ENCODE results near the gene NCOA3.

The NCOA3 gene

DNA sequence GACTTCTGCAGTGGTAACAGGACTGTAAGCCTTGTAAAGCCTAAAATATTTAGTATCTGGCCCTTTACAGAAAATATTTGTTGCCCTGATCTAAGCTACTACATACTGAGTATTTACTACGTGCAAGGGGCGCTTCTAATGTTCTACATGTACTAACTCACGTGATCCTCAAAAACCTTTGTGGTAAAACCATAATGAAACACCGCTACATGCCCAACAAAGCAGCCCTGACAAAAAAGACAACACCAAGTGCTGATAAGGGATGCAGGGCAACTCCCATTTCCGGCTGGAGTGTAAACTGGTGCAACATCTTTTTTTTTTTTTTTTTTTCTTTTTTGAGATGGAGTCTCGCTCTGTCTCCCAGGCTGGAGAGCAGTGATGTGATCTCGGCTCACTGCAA is 198.6 kb downstream of the NCOA3 start:
- Histone ChIP-seq H3K4me1 (ENCODE audit: control insufficient read depth in 2 of 2, insufficient read depth in 2 of 2, low read length in 2 of 2) (no peaks in the 10 kb centered on the region), H3K9ac (ENCODE audit: low read depth in 1 of 2, low read length in 2 of 2) (no peak overlapping the region), H3K27ac (ENCODE audit: low read depth in 2 of 2, low read length in 2 of 2) (no peak overlapping the region), H3K27me3 (ENCODE audit: control insufficient read depth in 2 of 2, insufficient read depth in 2 of 2, low read length in 2 of 2) (no peaks in the 10 kb centered on the region), H3K4me3 (ENCODE audit: low read length in 2 of 2) (no peak overlapping the region), H3K9me3 (ENCODE audit: control insufficient read depth in 2 of 2, low read length in 2 of 2) (no peaks in the 10 kb centered on the region), H3K36me3 (ENCODE audit: control insufficient read depth in 2 of 2, insufficient read depth in 2 of 2, low read length in 2 of 2) (peaks cover 0 to 5% of the 10 kb centered on the region in 2 donors)

DNA sequence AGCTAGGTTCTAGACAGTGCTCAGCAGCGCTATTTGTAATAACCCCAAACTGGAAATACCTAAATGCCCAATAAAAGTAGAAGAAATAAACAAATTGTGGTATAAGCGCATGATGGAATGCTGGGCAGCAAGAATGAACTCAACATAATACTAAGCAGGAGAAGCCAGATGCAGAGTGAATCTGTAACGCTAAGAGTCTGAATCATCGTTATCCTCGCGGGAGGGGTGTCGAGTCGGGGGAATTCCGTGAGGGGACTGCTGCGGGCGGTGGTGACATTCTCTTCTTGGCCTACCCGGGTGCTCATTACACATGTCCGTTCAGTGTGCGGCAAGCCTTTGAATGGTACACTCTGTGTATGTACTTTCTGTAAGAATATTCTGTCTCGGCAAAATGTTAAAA is 199.9 kb downstream of the NCOA3 start:
- Histone ChIP-seq H3K9ac (ENCODE audit: low read depth in 1 of 2, low read length in 2 of 2) (no peak overlapping the region), H3K4me3 (ENCODE audit: low read length in 2 of 2) (no peak overlapping the region), H3K27ac (ENCODE audit: low read depth in 2 of 2, low read length in 2 of 2) (no peak overlapping the region), H3K4me1 (ENCODE audit: control insufficient read depth in 2 of 2, insufficient read depth in 2 of 2, low read length in 2 of 2) (no peaks in the 10 kb centered on the region), H3K9me3 (ENCODE audit: control insufficient read depth in 2 of 2, low read length in 2 of 2) (no peaks in the 10 kb centered on the region), H3K27me3 (ENCODE audit: control insufficient read depth in 2 of 2, insufficient read depth in 2 of 2, low read length in 2 of 2) (no peaks in the 10 kb centered on the region), H3K36me3 (ENCODE audit: control insufficient read depth in 2 of 2, insufficient read depth in 2 of 2, low read length in 2 of 2) (peaks cover 0 to 5% of the 10 kb centered on the region in 2 donors)

DNA sequence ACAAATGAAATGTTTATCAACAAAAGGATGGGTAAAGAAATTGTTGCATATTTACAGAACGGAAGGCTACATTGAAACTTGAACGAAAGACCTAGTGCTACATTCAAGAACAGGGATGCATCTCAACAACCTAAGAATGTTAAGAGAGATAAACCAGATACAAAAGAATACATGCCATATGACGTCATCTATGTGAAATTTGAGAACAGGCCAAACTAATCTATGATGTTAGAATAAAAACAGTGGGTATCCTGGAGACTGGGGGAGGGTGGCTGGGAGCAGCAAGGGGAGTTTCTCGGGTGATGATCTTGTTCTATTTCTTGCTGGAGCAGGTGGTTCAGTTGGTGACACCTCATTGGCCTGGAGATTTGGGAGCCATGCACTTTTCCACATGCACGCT is 202.1 kb downstream of the NCOA3 start:
- Histone ChIP-seq H3K9me3 (ENCODE audit: control insufficient read depth in 2 of 2, low read length in 2 of 2) (no peaks in the 10 kb centered on the region), H3K9ac (ENCODE audit: low read depth in 1 of 2, low read length in 2 of 2) (no peak overlapping the region), H3K4me1 (ENCODE audit: control insufficient read depth in 2 of 2, insufficient read depth in 2 of 2, low read length in 2 of 2) (no peaks in the 10 kb centered on the region), H3K36me3 (ENCODE audit: control insufficient read depth in 2 of 2, insufficient read depth in 2 of 2, low read length in 2 of 2) (peaks cover 0 to 3% of the 10 kb centered on the region in 2 donors), H3K4me3 (ENCODE audit: low read length in 2 of 2) (no peak overlapping the region), H3K27me3 (ENCODE audit: control insufficient read depth in 2 of 2, insufficient read depth in 2 of 2, low read length in 2 of 2) (no peaks in the 10 kb centered on the region), H3K27ac (ENCODE audit: low read depth in 2 of 2, low read length in 2 of 2) (no peak overlapping the region)

DNA sequence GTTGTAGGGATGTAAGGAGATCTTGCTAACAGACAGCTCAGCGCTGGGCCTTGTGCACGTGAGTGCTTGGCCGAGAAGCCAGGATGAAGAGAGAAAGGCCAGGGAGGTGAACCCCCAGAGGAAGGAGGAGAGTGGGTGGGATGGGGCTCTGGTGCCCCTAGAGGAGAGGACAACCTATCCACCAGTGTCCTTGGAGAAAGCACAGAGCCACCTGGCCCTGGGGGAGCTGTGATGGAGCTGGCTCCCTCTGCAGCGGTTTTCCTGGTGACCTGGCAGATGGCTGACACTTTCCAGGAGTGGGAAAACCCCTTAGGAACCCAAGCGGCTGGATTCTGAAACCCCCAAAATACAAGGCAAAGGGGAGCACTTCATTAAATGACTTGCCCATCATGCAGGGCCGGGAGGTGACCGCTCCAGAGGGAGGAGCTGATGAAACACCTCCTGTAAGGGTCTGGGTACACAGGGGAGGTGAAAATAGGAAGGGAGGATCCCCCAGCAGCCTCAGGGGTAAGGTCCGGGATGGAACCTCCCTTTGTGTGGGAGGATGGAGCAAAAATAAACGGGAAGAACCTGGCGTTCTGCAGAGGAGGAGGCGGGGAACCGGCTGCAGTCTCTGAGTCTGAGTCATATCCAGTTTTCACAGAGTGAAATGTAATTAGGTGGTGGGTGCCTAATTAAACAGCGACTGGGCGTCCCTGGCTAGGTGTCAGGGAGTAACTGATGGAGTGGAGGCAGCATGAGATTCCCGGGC is 203.2 kb downstream of the NCOA3 start:
- Histone ChIP-seq H3K9ac (ENCODE audit: low read depth in 1 of 2, low read length in 2 of 2) (no peak overlapping the region), H3K4me3 (ENCODE audit: low read length in 2 of 2) (no peak overlapping the region), H3K27ac (ENCODE audit: low read depth in 2 of 2, low read length in 2 of 2) (no peak overlapping the region), H3K36me3 (ENCODE audit: control insufficient read depth in 2 of 2, insufficient read depth in 2 of 2, low read length in 2 of 2) (peaks cover 0 to 3% of the 10 kb centered on the region in 2 donors), H3K27me3 (ENCODE audit: control insufficient read depth in 2 of 2, insufficient read depth in 2 of 2, low read length in 2 of 2) (no peaks in the 10 kb centered on the region), H3K9me3 (ENCODE audit: control insufficient read depth in 2 of 2, low read length in 2 of 2) (no peaks in the 10 kb centered on the region), H3K4me1 (ENCODE audit: control insufficient read depth in 2 of 2, insufficient read depth in 2 of 2, low read length in 2 of 2) (no peaks in the 10 kb centered on the region)

- Histone ChIP-seq H3K36me3 (ENCODE audit: control insufficient read depth in 2 of 2, insufficient read depth in 2 of 2, low read length in 2 of 2) (peaks cover 0 to 3% of the 10 kb centered on the region in 2 donors), H3K27me3 (ENCODE audit: control insufficient read depth in 2 of 2, insufficient read depth in 2 of 2, low read length in 2 of 2) (no peaks in the 10 kb centered on the region), H3K4me1 (ENCODE audit: control insufficient read depth in 2 of 2, insufficient read depth in 2 of 2, low read length in 2 of 2) (no peaks in the 10 kb centered on the region), H3K9ac (ENCODE audit: low read depth in 1 of 2, low read length in 2 of 2) (no peak overlapping the region), H3K4me3 (ENCODE audit: low read length in 2 of 2) (no peak overlapping the region), H3K27ac (ENCODE audit: low read depth in 2 of 2, low read length in 2 of 2) (no peak overlapping the region), H3K9me3 (ENCODE audit: control insufficient read depth in 2 of 2, low read length in 2 of 2) (no peaks in the 10 kb centered on the region)
Measured at GRCh38 chr20:47705497-47705856, 203.8 kb downstream of the NCOA3 start.

DNA sequence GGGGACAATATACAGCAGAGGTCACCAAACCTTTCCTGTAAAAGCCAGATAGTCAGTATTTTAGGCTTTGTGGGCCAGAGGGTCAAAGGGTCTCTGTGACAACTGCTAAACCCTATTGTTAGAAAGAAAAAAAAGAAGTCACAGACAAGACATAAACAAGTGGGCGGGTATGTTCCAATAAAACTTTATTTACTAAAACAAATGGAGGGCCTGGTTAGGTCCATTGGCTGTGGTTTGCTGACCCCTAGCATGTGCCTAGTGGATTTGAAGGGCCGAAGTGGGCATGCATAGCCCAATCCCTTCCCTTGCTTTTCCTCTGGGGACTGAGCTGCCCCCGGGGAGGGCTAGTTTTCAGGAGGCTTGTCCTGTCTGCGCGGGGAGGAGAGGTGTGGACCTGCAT is 204.7 kb downstream of the NCOA3 start:
- Histone ChIP-seq H3K27ac (ENCODE audit: low read depth in 2 of 2, low read length in 2 of 2) (no peak overlapping the region), H3K36me3 (ENCODE audit: control insufficient read depth in 2 of 2, insufficient read depth in 2 of 2, low read length in 2 of 2) (peaks cover 0 to 3% of the 10 kb centered on the region in 2 donors), H3K4me3 (ENCODE audit: low read length in 2 of 2) (no peak overlapping the region)

More for the DNA sequence above, 204.7 kb downstream of the NCOA3 start:
- no peaks in the 10 kb centered on the region for H3K27me3 ChIP-seq (ENCODE audit: control insufficient read depth in 2 of 2, insufficient read depth in 2 of 2, low read length in 2 of 2)
- no peaks in the 10 kb centered on the region for H3K4me1 ChIP-seq (ENCODE audit: control insufficient read depth in 2 of 2, insufficient read depth in 2 of 2, low read length in 2 of 2)
- no peaks in the 10 kb centered on the region for H3K9me3 ChIP-seq (ENCODE audit: control insufficient read depth in 2 of 2, low read length in 2 of 2)
- no peak overlapping the region for H3K9ac ChIP-seq (ENCODE audit: low read depth in 1 of 2, low read length in 2 of 2)

Data from mucosa of rectum (tissue), 2 donors.